Fibroblast of villous mesenchyme (primary cell): ENCODE measurements around the gene LTF. TPM values are rescaled to one million over a fixed set of nuclear protein-coding genes. Genes with fewer than 3 reads are reported as not detected.

ENCODE experiments used
- DNase-seq: peaks from one replicate; pipeline ENCODE4 v3.0.0-alpha.2; 2010; ENCODE audit warnings: low read depth
- H3K4me3 ChIP-seq: 2 replicates; pipeline ENCODE4 v1.5.1; 2011; ENCODE audit warnings: low read depth, mild to moderate bottlenecking, low read length
- CTCF ChIP-seq: IDR thresholded peaks from 2 replicates; pipeline ENCODE4 v1.5.1; 2012; ENCODE audit warnings: low read depth, mild to moderate bottlenecking, low read length; ENCODE audit not compliant: insufficient read depth
- total RNA-seq: library from RNA; depleted of rRNA; stranded (reverse); fragments of >200 nt; gene quantifications from 2 replicates; pipeline ENCODE4 v1.2.3, GENCODE V29; 2012

Gene LTF
- total RNA-seq: under 0.01 TPM in 1 of 2 replicates, not detected in the other

- no peak for DNase-seq
- H3K4me3 ChIP-seq: no peak within 1 kb of the TSS
- TF ChIP-seq CTCF: no peak
These were observed at the start of gene LTF for GRCh38 chr3:46464326-46465195. LTF (minus strand) TSS chr3:46464905; CDS start chr3:46464867, 38 bp downstream.

DNA sequence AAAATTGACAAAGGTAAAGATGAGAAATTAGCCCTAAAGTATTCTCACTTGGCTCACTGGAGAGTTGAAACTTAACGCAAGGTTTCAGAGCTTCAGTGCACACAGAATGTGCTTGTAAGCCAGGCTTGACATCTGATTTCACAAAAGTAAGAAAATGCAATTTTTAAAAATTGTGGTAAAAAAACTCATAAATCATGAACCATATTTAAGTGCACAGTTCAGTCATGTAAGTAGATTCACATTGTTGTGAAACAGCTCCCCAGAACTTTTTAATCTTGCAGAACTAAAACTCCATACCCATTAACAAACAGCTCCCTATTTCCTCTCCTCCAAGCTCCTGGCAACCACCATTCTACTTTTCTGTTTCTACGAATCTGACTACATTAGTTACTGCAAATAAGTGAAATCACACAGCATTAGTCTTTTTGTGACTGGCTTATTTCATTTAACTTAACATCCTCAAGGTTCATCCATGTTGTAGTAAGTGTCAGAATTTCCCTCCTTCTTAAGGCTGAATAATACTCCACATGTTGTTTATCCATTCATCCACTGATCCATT lies 47.6 kb upstream of the LTF start:
- DNase-seq: no peak
- H3K4me3 ChIP-seq: no peak overlapping the region
- no peak for TF ChIP-seq CTCF

- H3K4me3 ChIP-seq: no peak overlapping the region
- DNase-seq: no peak
- no peak for TF ChIP-seq CTCF
These were observed 45.0 kb upstream of the LTF start for GRCh38 chr3:46509661-46510187.

DNA sequence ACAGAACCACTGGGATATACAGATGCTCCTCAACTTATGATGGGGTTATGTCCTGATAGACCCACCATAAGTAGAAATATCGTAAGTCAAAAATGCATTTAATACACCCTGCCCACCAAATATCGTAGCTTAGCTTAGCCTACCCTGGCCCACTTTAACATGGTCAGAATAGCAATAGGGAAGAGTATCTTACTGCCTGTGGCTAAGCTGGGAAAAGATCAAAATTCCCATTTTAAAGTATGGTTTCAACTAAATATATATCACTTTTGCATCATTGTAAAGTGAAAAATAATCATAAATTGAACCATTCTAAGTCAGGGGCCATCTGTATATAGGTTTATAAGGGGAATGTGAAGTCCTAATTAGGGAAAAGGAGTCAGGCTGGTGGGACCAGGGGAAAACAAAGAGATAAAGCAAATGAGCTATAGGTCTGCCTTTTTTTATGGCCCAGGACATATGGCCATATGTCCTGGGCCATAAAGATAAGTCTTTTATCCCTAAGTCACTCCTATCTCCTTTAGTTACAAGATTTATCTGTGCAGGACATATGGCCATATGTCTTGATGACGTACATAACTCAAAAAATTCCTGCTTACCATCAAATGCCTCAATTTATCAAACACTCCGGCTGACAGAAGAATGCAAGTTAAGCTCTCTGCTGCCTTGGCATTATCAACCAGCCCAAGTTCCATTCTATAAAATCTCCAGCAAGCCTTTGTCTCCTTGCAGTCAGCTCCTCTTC lies 44.3 kb upstream of the LTF start:
- no peak for TF ChIP-seq CTCF
- peak; percentile 60 for DNase-seq

GRCh38 chr3:46506526-46506925 lies 41.8 kb upstream of the LTF start:
- H3K4me3 ChIP-seq: no peak overlapping the region
- no peak for DNase-seq
- no peak for TF ChIP-seq CTCF

More for the DNA sequence above, 44.3 kb upstream of the LTF start:
- no peak overlapping the region for H3K4me3 ChIP-seq

- no peak for DNase-seq
- TF ChIP-seq CTCF: no peak
- H3K4me3 ChIP-seq: no peak overlapping the region
These were observed 41.2 kb upstream of the LTF start for GRCh38 chr3:46505953-46506352.
